GM12873 (cell line): ENCODE data around the gene MYO1E.

Source experiments
- TF ChIP-seq, protein P1 (sequence below): IDR thresholded peaks from 2 replicates; pipeline ENCODE4 v1.5.1; 2012; ENCODE audit warnings: low read depth, mild to moderate bottlenecking, moderate library complexity, low read length, control low read depth; ENCODE audit not compliant: insufficient read depth; ENCODE audit errors: missing control alignments

The MYO1E gene

DNA sequence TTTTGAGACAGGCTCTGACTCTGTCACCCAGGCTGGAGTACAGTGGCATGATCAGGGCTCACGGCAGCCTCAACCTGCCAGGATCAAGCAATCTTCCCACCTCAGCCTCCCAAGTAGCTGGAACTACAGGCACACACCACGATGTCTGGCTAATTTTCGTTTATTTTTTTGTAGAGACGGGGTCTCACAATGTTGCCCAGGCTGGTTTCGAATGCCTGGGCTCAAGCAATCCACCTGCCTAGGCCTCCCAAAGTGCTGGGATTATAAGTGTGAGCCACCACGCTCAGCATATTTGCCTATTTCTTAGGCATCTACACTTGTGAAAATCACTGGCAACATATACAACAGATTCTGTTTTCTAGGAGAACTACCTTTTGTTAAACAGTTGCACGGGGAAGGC lies 16.9 kb downstream of the MYO1E start:
- TF ChIP-seq, protein P1, sequence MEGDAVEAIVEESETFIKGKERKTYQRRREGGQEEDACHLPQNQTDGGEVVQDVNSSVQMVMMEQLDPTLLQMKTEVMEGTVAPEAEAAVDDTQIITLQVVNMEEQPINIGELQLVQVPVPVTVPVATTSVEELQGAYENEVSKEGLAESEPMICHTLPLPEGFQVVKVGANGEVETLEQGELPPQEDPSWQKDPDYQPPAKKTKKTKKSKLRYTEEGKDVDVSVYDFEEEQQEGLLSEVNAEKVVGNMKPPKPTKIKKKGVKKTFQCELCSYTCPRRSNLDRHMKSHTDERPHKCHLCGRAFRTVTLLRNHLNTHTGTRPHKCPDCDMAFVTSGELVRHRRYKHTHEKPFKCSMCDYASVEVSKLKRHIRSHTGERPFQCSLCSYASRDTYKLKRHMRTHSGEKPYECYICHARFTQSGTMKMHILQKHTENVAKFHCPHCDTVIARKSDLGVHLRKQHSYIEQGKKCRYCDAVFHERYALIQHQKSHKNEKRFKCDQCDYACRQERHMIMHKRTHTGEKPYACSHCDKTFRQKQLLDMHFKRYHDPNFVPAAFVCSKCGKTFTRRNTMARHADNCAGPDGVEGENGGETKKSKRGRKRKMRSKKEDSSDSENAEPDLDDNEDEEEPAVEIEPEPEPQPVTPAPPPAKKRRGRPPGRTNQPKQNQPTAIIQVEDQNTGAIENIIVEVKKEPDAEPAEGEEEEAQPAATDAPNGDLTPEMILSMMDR, result no peak

DNA sequence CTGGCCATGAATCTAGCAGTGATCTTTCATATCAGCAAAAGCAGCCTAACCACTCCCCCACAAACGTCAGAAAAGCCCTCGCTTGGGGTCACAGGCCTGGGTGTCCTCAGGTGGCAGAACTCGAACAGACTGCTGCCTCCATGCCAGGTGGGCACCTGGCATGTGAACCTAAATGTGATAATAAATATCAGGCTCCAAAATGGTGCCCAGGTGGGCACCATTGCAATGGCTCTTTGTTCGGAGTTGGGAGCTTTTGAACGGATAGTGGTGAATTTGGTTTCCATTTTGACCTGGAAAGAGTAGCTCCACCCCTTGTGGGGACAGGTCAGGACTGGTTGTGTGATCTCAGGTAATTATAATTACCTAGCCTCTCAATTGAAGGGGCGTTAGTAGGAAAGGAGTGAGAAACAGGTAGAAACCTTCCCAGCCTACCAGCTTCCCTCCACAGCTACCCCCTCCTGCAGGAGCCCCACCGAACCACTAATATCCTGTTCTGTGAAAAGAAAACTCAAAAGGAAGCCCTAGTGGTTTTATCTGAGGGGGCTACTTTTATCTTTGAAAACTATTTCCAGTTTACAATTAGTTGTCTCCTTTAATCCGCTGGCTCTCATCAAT lies 18.1 kb downstream of the MYO1E start:
- TF ChIP-seq, protein P1, result no peak

DNA sequence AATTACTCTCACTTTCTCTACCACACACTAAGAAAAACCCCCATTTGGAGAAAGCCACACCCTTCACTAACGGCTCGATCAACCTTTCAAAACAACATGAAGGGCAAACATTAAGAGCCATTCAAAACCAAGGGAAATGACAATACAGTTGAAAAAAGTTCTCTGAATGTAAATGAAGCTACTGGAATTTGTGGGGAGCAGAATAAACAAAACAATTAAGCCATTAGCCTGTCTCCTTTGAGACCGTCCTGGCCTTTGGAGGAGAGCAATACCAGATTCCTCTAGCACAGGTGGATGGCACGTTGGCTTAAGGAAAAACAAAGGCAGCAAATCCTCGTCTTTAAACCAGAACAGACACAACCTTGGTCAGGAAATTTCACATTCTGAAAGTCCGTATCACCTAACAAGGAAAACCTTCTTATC lies 18.7 kb downstream of the MYO1E start:
- TF ChIP-seq, protein P1, result no peak

DNA sequence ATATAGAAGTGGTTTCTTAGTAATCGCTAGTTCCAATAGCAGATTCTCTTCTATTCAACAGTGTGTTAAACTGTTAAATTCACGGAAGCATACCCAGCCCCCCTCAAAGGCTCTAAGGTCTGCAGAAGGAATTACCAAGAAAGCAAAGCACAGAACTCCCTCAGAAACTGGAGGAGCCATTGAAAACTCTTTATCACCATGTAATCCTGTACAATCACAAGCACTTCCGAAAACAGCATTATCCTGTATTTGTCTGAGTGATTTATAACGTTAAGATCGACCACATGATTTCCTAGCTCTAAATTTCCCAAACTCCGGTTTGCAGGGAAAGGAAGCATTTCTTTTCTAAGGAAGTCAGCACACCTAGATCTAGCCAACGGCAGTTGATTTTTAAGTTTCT lies 20.0 kb downstream of the MYO1E start:
- TF ChIP-seq, protein P1, result no peak

DNA sequence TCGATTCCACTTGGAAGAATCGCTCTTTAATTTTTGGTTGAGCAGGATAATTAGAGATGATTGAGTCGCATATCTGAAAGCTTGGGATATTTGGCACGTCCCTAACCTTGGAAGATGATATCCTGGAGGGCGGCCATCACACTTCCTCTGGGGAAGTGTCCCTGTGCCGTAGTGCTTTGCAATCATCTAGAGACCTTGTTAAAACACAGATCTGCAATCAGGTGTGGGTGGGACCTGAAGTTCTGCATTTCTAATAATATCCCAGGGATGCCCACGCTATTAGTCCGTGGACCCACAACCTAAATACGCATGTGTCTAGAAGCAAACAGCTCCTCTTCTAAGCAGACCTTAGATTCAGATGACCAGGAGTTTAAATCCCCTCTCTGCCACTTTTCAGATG lies 20.5 kb downstream of the MYO1E start:
- TF ChIP-seq, protein P1, result no peak

DNA sequence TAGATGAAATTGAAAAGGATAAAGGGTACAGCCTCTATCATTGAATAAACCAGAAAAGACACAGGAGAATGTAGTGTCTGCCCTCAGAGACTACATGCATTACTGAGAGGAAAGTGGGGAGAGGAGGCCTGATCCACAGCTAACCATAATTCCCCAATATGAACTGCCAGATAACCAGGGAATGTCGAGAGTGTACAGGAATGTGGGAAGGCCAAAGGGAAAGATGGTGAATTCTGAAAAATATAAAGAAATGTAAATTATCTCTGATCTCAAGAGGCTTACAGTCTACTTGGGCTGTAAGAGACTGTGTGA lies 22.3 kb downstream of the MYO1E start:
- TF ChIP-seq, protein P1, result no peak

DNA sequence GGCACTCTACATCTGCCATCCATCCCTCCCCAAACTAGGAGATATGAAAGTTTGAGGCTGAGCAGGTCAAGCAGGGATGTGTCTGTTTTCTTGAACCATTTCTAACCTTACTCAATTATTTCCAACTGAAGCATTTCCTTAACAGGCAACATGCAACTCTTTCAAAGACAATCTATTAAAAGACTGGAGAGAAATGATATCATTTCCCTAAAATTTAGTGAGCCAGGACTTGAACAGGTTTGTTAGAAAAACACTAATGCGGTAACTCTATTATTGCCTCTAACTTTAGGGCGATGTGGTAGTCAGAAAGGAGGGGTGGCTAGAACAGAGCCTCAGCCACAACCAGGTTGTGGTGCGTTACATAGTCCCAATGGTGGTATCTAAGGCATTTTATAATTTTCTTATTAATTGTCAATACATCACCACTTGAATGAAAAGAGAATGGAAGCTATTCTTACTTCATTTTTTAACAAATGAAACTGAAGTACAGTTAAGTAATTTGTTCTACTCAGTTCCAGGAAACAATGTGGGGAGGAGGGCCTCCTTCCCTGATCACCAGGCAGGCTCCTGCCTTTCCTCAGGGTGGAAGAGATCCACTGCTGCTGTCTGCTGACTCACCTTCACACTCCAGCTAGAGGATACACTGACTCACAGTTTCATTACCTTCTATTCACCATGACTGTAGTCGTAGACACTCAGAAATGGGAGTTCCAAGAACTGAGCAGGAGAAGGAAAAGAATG lies 22.8 kb downstream of the MYO1E start:
- TF ChIP-seq, protein P1, result no peak
